OCI-LY1 (cell line): ENCODE results near the gene CRYZ.

Source experiments
- EZH2 ChIP-seq: fragments of 200-600 bp; sonication (generic), shearing (Covaris generic); IDR thresholded peaks from 2 replicates; pipeline ENCODE4 v1.8.0; 2017; ENCODE audit warnings: borderline replicate concordance, mixed run types, mild to moderate bottlenecking, antibody characterized with exemption, low read length, moderate library complexity, mixed read lengths
- TF ChIP-seq, protein P1 (sequence below): fragments of 200-600 bp; sonication (generic), shearing (Covaris generic); IDR thresholded peaks from 2 replicates; pipeline ENCODE4 v1.5.1; 2017; ENCODE audit warnings: mild to moderate bottlenecking, antibody characterized with exemption, low read length, moderate library complexity, mixed read lengths

DNA sequence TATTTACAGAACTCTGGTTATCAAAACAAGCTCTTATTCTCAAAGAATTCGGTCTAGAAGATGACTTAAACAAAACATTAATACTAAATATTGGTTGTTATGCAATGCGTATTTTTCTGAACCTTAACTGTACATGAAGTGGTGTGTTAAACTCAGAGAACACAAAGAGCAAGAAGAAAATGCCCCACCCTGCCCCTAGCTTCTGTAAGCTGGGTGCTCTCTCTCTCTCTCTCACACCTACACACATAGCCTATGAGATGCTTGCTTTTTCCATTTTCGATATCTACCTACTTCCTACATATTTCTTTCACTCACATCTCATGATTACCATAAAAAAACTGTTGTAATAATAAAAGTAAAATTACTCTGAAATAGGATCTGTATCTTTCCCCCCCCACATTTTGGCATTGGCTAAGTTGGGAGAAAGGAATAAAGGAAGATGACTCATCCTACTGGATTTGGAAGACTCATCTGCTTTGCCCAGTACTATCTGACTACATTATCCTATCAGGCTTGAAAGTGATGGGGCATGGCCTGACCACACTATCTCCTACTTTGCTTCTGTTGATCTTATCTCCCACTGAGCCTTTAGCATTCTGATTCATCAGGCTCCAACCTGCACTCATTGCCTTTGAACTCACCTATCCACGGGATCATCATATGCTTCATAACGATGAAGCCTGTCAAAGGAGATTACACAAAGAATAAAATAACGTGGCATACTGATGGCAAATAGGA, 2.9 kb downstream of the CRYZ start:
- TF ChIP-seq, protein P1, sequence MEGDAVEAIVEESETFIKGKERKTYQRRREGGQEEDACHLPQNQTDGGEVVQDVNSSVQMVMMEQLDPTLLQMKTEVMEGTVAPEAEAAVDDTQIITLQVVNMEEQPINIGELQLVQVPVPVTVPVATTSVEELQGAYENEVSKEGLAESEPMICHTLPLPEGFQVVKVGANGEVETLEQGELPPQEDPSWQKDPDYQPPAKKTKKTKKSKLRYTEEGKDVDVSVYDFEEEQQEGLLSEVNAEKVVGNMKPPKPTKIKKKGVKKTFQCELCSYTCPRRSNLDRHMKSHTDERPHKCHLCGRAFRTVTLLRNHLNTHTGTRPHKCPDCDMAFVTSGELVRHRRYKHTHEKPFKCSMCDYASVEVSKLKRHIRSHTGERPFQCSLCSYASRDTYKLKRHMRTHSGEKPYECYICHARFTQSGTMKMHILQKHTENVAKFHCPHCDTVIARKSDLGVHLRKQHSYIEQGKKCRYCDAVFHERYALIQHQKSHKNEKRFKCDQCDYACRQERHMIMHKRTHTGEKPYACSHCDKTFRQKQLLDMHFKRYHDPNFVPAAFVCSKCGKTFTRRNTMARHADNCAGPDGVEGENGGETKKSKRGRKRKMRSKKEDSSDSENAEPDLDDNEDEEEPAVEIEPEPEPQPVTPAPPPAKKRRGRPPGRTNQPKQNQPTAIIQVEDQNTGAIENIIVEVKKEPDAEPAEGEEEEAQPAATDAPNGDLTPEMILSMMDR = no peak
- no peak for TF ChIP-seq EZH2
